GM10248 (cell line): Measurements from ENCODE around the gene MUSTN1.

Experiments
- CTCF ChIA-PET: fragments of 300-600 bp; sonication (Branson Sonifier 250); formaldehyde crosslinking; extraction: SDS; loops from one replicate; lab custom pipeline; 2021; ENCODE audit warnings: antibody characterized with exemption; lab: Yijun Ruan, JAX
- POLR2A ChIA-PET: fragments of 350-650 bp; sonication (Branson Sonifier 250); formaldehyde crosslinking; extraction: SDS; loops from one replicate; lab custom pipeline; 2020; ENCODE audit warnings: antibody characterized with exemption; lab: Yijun Ruan, JAX
- DNase-seq: peaks from one replicate; pipeline ENCODE4 v3.0.0; 2012; ENCODE audit errors: extremely low spot score
- TF ChIP-seq, protein P1 (sequence below): IDR thresholded peaks from 2 replicates; pipeline ENCODE4 v1.5.1; 2012; ENCODE audit warnings: mild to moderate bottlenecking, low read depth; ENCODE audit errors: extremely low read depth, missing control alignments, control extremely low read depth

MUSTN1 gene

DNA sequence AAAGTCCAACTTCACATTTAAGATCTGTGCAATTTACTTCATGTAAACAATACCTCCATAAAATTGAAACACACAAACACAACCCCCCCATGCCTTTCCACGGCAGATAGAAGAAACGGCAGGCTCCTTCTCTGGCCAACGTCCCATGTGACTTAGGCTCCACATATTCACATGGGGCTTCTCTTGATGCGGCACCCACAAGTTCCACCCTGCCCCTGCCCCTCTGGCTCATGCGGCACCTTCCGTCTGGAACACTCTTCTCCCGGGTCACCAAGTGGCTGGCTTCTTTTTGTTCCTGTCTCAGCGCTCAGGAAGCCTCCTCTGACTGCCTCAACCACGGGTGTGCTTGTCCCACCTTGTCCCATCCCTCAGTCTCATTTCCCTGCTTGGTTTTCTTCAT lies 36.9 kb upstream of the MUSTN1 start:
- TF ChIP-seq, protein P1, sequence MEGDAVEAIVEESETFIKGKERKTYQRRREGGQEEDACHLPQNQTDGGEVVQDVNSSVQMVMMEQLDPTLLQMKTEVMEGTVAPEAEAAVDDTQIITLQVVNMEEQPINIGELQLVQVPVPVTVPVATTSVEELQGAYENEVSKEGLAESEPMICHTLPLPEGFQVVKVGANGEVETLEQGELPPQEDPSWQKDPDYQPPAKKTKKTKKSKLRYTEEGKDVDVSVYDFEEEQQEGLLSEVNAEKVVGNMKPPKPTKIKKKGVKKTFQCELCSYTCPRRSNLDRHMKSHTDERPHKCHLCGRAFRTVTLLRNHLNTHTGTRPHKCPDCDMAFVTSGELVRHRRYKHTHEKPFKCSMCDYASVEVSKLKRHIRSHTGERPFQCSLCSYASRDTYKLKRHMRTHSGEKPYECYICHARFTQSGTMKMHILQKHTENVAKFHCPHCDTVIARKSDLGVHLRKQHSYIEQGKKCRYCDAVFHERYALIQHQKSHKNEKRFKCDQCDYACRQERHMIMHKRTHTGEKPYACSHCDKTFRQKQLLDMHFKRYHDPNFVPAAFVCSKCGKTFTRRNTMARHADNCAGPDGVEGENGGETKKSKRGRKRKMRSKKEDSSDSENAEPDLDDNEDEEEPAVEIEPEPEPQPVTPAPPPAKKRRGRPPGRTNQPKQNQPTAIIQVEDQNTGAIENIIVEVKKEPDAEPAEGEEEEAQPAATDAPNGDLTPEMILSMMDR, result no peak
- ChIA-PET CTCF (interaction anchor here (0.9 to 1.8 kb wide), 2 partner anchors 18 to 26 kb away, joined by 3 read pairs; no protein-coding TSS in a partner anchor), POLR2A (no interaction called here)
- DNase-seq, result no peak

DNA sequence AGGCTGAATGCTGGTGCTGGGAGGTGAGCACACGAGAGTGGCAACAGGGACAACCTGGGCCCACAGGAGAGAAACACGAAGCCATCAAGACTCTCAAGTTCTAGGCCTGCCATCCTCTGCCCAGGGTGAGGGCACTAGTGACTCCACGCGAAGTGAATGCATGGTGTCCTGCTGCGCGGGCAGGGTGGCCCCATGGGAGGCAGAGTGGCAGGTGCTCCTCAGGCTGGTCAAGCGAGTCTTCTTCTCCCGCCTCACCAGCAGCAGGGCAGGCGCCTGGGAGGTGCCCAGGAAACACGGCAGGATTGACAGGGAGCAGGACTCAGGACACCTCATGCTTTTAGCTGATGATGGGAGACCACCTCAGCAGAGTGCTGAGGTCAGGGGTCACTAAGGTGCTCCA lies 35.7 kb upstream of the MUSTN1 start:
- no peak for DNase-seq
- ChIA-PET POLR2A (no interaction called here), CTCF (no interaction called here)
- TF ChIP-seq, protein P1, result no peak

DNA sequence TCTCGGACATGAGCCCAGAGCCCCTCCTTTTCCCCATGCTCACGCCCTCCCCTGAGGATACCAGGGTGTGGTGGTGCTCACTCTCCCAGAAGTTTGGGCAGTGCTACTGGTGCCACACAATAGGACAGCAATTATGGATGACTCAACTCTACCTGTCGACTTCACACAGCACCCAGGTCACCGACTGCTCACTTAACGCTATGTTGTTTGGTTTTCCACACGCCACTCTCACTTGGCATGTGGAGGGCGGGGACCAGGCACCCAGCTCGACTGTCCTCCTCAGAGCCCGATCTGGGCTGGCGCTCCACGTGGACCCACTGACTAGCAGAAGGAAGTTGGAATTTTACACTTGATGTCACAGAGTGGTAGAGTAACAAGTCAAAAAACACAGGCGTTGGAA lies 31.6 kb upstream of the MUSTN1 start:
- ChIA-PET POLR2A (no interaction called here), CTCF (interaction anchor here (0.9 to 1.4 kb wide), 2 partner anchors 9 to 11 kb away, joined by 3 to 5 read pairs; no protein-coding TSS in a partner anchor)
- DNase-seq, result no peak
- TF ChIP-seq, protein P1, result no peak

DNA sequence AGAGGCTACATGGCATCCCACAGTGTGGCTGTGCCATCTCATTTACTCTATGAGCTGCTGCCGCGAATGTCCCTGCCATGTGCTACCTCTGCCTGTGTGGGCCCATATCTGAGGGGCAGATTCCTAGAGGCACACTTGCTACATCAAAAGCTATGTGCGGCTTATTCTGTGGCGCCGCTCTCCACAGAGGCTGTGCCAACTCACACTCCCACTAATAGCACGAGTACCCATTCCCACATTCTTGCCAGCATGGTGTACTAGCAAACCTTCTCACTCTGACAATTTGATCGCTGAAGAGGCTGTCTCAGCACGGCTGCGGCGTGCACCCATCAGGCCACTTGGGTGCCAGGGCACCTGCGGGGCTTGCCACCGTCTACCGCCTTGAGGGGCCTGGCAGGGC lies 31.2 kb upstream of the MUSTN1 start:
- ChIA-PET POLR2A (no interaction called here), CTCF (no interaction called here)
- DNase-seq, result no peak

DNA sequence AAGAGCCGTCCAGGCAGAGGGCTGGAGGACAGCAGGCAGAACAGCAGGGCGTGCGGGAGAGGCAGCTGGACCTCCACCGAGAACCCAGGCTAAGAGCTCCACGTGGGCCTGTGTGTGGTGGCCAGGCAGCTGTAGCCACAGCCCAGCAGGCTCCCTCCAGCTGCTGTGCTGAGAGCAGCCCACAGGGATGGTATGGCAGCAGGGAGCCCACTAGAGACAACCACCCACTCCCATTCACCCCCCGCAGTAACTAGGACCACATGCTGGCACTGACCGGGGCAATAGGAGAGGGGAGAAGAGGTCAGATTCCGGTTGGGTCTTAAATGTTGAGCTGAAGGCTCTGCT lies 25.6 kb upstream of the MUSTN1 start:
- POLR2A ChIA-PET, result no interaction called here

More for the DNA sequence above, 31.2 kb upstream of the MUSTN1 start:
- TF ChIP-seq, protein P1, result no peak

DNA sequence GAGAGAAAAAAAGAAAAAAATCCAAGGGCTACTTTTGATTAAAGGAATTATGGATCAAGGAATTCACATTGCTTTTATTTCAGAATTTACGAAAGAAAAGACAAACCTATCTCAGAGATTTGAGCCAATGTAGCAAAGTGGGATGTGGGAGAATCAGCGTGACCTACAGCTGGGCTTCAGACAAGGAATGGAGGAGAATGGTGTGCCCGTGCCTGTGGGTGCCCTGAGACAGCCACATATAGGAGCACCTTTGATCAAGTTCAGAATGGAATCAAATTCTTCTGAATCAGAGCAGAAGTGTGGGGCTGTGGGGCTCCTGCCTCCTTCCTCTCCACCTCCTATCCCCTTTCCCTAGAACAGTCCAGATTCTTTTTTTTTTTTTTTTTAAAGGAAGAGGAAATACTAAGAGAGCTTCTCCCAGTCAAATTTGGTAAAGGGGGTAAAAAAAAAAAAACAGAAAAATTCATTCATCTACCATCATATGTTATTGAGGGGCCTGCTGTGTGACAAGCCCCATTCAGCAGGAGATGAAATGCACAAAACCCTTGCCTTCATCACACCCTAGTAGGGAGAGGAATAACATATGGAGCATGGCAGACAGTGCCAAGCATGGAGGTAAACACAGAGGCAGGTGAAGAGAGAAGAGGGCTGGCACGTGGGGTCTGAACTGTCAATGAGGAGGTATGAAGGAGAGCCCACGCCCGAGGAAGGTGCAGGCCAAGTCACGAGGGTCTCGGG lies 25.0 kb upstream of the MUSTN1 start:
- ChIA-PET POLR2A (no interaction called here), CTCF (no interaction called here)
- TF ChIP-seq, protein P1, result no peak
- no peak for DNase-seq

More for the DNA sequence above, 25.6 kb upstream of the MUSTN1 start:
- TF ChIP-seq, protein P1, result no peak
- CTCF ChIA-PET, result interaction anchor here (1.6 kb wide), 1 partner anchor 15 kb away, joined by 3 read pairs; no protein-coding TSS in a partner anchor
- DNase-seq, result no peak
